Measurements from ENCODE around the gene SPATA22.
"Not testable (repeated sequence)": the region's sequence is repeated elsewhere in the genome, so short reads cannot be mapped to it uniquely, and the experiment has no call there.

SPATA22 gene

GRCh38 chr17:3397801-3398200, 73.8 kb downstream of the SPATA22 start:
- in situ Hi-C loops (cut with HindIII; ENCODE audit: low pct_ligation_motif_present, low pct_unique_long_range_greater_than_20kb, low sequenced_read_pairs), result not testable (repeated sequence)
- DNase-seq, result peak; percentile 13

Data from ACHN (cell line).